ENCODE results near the gene KCNMA1. TPM values are rescaled to one million over a fixed set of nuclear protein-coding genes. Genes with fewer than 3 reads are reported as not detected.

KCNMA1 gene
- total RNA-seq, 4 donors from 2014 or later, result 4.6 to 10.5 (median 7.8) TPM

DNA sequence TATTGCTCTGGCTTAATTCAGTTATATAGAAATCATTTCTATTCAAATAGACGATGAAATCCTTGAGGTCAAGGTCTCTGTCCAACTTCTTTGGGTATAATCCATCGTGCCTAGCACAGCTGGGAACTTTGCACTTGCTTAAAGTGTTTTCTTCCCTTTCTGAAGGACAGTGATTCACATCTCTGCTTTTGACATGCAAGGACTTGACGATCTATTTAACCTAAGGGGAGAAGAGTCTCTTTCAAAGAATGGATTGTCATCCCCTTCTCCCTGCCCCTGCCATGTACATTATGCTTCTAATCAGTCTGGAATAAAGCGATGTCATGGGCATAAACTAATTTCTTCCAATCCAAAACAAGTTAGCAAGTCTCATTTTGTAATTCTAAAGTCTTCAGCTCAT, 488.6 kb downstream of the KCNMA1 start:
- 58% methylated on average over 4 of the region's 4 CpGs for WGBS
- no peak for TF ChIP-seq POLR2AphosphoS5 (IDR thresholded peaks at IDR 0.05)
- TF ChIP-seq CTCF (IDR thresholded peaks at IDR 0.05), result no peak
- no peak for TF ChIP-seq POLR2A (IDR thresholded peaks at IDR 0.05)
- TF ChIP-seq EP300 (IDR thresholded peaks at IDR 0.05), result no peak
- no peak for DNase-seq (ENCODE audit: low spot score in 2 of 2)
- Histone ChIP-seq H3K4me1 (peaks cover 4% of the 10 kb centered on the region), H3K4me3 (no peak overlapping the region), H3K27ac (no peak overlapping the region), H3K36me3 (no peaks in the 10 kb centered on the region), H3K9me3 (no peaks in the 10 kb centered on the region), H3K27me3 (no peaks in the 10 kb centered on the region)

DNA sequence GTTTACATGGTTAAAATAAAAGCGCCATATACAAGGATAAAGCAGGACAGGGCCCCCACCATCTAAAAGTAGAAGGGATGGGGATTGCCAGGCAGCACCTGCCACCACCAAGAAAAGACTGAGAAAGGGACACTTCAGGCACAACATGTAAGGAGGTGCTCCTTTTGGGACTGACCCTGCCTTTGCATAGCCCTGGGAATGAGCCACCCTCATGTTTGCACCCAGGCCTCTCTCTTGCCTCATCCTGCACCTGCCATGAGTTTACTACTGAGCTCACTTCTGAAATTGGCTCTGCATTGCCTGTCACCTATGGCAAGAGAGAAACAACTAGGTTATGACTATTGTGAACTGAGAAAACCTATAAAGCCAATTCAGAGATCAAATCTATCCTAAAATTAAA, 489.7 kb downstream of the KCNMA1 start:
- peaks cover 4% of the 10 kb centered on the region for H3K4me1 ChIP-seq
- no peak overlapping the region for H3K27ac ChIP-seq
- no peaks in the 10 kb centered on the region for H3K36me3 ChIP-seq
- no peak overlapping the region for H3K4me3 ChIP-seq
- DNase-seq (ENCODE audit: low spot score in 2 of 2), result no peak
- TF ChIP-seq POLR2AphosphoS5 (IDR thresholded peaks at IDR 0.05), result no peak
- no peak for TF ChIP-seq EP300 (IDR thresholded peaks at IDR 0.05)
- TF ChIP-seq CTCF (IDR thresholded peaks at IDR 0.05), result no peak
- no peak for TF ChIP-seq POLR2A (IDR thresholded peaks at IDR 0.05)
- WGBS, result 100% methylated on average over 1 of the region's 1 CpG
- H3K9me3 ChIP-seq, result no peaks in the 10 kb centered on the region
- H3K27me3 ChIP-seq, result no peaks in the 10 kb centered on the region

DNA sequence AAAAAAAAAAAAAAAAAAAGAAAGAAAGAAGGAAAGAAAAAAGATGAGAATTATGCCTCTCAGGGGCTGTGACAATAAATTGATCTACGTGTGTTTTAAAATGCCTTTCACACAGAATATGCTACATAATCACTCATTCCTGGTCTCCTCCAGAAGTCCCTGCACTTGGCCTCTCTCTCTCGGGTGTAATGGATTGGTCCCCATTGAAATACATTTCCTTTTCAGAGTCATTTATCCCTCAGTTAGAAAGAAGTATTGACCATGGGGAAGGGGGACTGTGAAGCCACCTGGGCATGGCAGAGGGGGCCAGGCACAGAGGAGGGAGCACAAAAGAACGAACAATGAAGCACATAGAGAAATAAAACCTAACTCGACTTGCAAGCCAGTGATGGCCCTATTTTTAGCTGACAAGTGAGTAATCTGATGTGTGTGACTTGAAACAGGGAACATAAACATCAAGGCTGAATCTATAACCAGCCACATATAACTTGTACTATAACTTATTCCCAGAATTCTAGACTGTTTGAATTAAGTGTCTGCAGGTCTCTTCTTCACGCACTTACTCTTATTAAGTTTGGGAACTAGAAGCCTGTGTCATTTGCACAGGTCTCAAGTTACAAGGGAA, 490.8 kb downstream of the KCNMA1 start:
- TF ChIP-seq POLR2AphosphoS5 (IDR thresholded peaks at IDR 0.05) (no peak), POLR2A (IDR thresholded peaks at IDR 0.05) (no peak), EP300 (IDR thresholded peaks at IDR 0.05) (no peak), CTCF (IDR thresholded peaks at IDR 0.05) (no peak)
- Histone ChIP-seq H3K4me1 (peaks cover 4% of the 10 kb centered on the region), H3K27ac (no peak overlapping the region), H3K27me3 (no peaks in the 10 kb centered on the region), H3K36me3 (no peaks in the 10 kb centered on the region), H3K4me3 (no peak overlapping the region), H3K9me3 (no peaks in the 10 kb centered on the region)
- 80% methylated on average over 5 of the region's 5 CpGs for WGBS
- no peak for DNase-seq (ENCODE audit: low spot score in 2 of 2)

- Histone ChIP-seq H3K27ac (no peak overlapping the region), H3K9me3 (no peaks in the 10 kb centered on the region), H3K36me3 (no peaks in the 10 kb centered on the region), H3K27me3 (no peaks in the 10 kb centered on the region), H3K4me1 (peaks cover 4% of the 10 kb centered on the region), H3K4me3 (no peak overlapping the region)
- 84% methylated on average over 3 of the region's 3 CpGs for WGBS
- no peak for DNase-seq (ENCODE audit: low spot score in 2 of 2)
- TF ChIP-seq EP300 (IDR thresholded peaks at IDR 0.05) (no peak), POLR2A (IDR thresholded peaks at IDR 0.05) (no peak)
Measured at GRCh38 chr10:77144656-77145055, 493.0 kb downstream of the KCNMA1 start.

DNA sequence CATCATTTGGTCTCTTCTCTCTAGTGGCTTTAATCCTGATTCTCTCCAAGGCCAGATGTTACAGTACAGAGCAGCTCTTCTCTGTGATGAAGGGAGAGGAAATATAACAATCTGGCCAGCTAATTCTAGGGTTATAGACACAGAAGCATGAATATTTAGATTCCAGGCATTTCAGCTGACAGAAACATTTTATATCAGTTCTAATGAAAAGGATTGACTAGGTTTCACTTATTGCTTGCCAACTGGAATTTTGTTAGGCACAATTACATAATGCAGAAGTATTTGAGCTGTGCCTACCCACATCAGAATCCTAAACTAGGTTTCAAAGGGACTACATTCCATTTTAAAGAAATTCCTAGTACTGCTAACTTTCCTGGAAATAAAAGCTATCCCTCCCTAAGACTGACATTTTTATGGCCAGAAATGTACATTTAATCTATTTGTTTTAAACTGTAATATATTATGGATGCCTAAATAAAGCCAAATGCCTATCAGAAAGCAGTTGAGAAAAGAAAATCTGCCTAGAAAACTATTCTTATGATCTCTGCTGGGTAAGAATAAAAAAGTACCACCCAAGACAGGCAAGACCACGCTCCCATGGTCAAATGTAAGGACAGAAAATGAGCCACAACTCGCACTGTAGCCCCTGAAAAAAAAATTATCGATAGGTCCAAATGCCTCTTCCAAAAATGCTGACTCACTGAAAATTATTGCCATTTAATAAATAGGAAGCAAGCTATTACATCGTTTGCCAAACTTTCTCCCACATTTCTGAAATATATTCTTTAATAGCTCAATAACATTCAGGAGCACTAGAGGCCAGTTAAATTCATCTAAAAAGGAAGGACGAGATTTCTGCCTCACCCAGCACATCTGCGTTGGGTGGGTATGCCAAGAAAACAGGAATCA, 498.1 kb downstream of the KCNMA1 start:
- no peaks in the 10 kb centered on the region for H3K36me3 ChIP-seq
- no peaks in the 10 kb centered on the region for H3K9me3 ChIP-seq
- H3K4me1 ChIP-seq, result no peaks in the 10 kb centered on the region
- H3K4me3 ChIP-seq, result no peak overlapping the region
- no peak overlapping the region for H3K27ac ChIP-seq
- H3K27me3 ChIP-seq, result no peaks in the 10 kb centered on the region
- WGBS, result 83% methylated on average over 6 of the region's 6 CpGs
- DNase-seq (ENCODE audit: low spot score in 2 of 2), result no peak
- TF ChIP-seq CTCF (IDR thresholded peaks at IDR 0.05) (no peak), POLR2AphosphoS5 (IDR thresholded peaks at IDR 0.05) (no peak), EP300 (IDR thresholded peaks at IDR 0.05) (no peak), POLR2A (IDR thresholded peaks at IDR 0.05) (no peak)
